Putamen (tissue), 1 donor: ENCODE measurements around the gene TGIF1.

Source experiments
- DNase-seq: peaks from one replicate; pipeline ENCODE4 v3.0.0-alpha.2; 2016; ENCODE audit warnings: low spot score

Gene TGIF1

GRCh38 chr18:3434685-3435084 lies 15.3 kb upstream of the TGIF1 start:
- no peak for DNase-seq

GRCh38 chr18:3440341-3440740 lies 9.6 kb upstream of the TGIF1 start:
- no peak for DNase-seq

- no peak for DNase-seq
Observed at GRCh38 chr18:3441290-3441689, 8.7 kb upstream of the TGIF1 start.

GRCh38 chr18:3442919-3443318 lies 7.1 kb upstream of the TGIF1 start:
- DNase-seq = no peak

DNA sequence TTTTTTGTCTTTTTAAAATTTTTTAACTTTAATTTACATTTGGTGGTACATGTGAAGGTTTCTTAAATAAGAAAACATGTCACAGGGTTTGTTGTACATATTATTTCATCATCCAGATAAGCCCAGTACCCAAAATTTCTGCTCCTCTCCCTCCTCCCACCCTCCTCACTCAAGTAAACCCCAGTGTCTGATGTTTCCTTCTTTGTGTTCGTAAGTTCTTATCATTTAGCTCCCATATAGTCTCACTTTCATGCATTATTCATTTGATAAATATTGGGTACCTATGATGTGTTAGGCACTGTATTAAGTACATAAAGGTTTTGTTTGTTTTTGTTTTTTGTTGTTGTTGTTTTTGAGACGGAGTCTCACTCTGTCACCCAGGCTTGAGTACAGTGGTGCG lies 5.7 kb upstream of the TGIF1 start:
- no peak for DNase-seq

DNA sequence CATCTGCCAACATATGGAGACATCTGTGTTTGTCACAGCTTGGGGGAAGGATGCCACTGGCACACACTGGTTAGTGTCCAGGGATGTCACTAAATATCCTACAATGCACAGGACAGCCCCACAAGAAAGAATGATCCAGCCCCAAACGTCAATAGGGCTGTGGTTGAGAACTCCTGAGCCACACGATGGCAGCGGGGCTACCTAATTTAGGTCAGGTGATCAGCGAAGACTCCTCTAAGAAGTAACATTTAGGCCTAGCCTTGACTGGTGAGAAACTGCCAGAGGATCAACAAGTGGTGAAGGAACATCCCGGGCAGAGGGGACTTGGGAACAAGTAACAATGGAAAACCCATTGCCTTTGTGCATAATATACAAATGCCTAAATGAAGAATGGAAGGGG lies 5.0 kb upstream of the TGIF1 start:
- no peak for DNase-seq

DNA sequence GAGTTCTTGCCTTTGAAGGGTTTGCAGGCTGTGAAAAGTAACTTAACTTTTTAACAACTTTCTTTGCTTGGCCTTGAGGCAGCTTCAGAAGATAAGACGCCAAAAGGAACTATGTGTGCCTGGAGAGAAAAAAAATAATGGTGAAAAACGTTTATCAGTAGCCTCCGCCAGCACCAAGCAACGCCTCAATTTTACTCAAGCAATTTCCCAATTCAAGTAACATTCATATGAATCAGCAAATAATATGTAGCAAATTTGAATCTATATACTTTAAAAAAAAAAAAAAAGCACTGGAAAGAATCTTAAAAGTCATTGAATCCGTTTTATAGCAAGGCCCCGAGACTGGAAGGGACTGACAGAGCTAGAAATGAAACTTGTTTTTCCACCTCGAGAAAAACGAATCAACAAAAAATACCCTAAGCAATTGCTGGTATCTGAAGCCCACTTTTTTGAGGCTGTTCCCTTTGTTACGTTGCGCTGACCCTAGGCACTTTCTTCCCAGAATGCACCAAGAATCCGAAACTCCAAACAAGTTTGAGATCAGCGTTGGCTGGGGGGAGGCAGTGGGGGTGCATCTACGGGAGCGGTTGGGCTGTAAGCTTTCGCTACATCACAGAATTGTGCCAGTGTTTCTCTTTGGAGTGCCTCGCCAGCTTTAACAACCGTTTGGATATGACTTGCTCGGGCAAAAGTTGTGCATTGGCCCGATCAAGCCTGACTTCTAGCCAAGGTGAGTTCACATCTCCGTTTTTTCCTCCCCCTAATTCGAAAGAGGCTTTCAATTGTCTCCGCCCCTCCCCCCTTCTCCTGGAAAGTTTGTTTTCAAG lies 2.7 kb upstream of the TGIF1 start:
- DNase-seq = no peak

- peak; percentile 95 for DNase-seq
Observed at GRCh38 chr18:3447895-3448837, 1.8 kb upstream of the TGIF1 start.

GRCh38 chr18:3448838-3449511 lies 997 bp upstream of the TGIF1 start:
- peak; percentile 76 for DNase-seq

DNA sequence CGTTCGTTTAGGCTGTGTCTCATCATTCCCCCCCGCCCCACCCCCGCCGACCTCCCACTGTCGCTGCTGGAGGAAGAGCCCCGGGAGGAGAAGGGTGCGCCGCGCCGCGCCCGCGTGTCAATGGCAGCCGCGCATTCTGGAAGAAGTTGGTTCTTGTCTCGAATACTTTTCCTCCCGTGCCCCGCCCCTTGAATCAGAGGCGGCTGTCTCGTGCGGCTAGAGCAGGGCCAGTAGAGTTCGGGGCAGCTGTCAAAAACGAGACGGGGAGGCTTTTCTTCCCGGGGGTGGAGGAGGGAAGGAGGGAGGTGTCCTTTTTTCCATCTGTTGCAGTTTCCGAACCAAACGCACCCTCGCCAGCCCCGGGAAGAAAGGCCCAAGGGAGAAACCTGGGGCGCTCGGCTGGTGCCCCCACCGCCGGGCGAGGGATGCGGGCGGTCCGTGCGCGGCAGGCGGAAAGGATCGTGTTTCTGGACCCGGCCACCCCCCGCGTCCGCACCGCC lies 410 bp upstream of the TGIF1 start:
- DNase-seq = no peak

GRCh38 chr18:3450799-3451182 lies 819 bp downstream of the TGIF1 start:
- DNase-seq = no peak

GRCh38 chr18:3451183-3451988 lies 1.4 kb downstream of the TGIF1 start:
- peak; percentile 91 for DNase-seq

DNA sequence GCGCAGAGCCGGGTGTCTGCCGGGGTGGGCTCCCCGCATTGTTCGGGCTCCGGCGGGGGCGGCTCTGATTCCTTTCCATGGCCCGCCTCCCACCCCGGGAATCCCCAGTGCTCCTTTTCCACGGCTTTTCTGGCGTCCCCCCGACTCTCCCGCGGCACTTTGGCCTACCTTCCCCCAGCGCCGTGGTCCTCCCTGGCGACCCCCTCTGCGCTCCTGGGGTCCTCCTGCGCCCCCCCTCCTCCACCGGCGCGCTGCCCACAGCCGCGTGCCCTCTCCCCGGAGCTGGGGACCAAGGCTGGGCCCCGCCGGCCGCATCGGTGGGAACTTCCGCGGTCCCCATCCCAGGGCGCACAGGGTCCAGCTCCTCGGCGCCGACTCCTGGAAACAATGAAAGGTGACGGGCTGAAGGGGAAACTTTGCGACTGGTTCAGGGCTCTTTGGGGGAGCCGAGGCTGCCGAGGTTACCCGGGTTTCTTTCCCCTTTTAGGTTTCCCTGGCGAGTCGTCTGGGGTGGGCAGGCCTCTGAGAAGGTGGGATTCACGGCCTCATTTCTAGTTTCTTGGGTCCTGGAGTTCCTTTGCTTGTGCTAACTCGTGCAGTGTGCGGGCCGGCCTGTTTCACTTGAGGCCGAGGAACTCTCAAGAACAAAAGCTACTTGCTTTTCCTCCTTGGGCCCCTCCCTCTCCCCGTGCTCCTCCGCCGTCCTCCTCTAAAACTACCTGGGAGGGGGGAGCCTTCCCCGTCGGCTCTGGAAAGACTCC lies 2.2 kb downstream of the TGIF1 start:
- no peak for DNase-seq

- no peak for DNase-seq
Observed at GRCh38 chr18:3452750-3453539, 3.0 kb downstream of the TGIF1 start.

DNA sequence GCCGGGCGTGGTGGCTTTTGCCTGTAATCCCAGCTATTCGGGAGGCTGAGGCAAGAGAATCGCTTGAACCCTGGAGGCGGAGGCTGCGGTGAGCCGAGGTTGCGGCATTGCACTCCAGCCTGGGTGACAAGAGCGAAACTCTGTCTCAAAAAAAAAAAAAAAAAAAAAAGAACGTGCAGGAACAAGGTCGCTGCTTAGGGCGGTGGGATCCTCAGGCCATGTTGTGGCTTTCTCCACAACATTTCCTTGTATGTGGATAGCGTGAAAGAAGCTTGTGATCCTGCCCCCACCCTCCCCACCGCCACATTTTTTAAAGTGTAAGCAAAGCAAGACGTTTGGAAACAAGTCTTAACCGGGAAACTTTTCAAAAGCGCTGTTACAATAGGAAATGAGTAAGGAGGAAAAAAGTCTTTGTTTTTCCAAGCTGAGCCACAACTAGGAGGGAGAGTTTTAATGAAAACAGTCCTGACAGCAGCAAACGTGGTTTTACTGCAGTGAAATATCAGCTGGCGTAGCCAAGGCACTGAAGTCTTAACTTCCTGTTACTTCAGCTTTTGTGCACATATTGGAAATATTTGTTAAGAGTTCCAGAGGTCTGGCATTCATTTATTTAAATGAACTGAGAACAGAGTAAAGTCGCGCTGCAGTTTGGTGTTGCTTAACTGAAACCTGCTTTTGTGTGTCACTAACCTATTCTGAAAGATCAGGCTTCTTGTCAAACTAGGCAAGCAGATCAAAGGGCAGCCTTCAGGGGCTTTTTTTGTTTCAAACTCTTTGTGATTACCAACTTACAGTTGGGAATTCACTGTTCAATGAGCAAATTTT lies 3.8 kb downstream of the TGIF1 start:
- no peak for DNase-seq

DNA sequence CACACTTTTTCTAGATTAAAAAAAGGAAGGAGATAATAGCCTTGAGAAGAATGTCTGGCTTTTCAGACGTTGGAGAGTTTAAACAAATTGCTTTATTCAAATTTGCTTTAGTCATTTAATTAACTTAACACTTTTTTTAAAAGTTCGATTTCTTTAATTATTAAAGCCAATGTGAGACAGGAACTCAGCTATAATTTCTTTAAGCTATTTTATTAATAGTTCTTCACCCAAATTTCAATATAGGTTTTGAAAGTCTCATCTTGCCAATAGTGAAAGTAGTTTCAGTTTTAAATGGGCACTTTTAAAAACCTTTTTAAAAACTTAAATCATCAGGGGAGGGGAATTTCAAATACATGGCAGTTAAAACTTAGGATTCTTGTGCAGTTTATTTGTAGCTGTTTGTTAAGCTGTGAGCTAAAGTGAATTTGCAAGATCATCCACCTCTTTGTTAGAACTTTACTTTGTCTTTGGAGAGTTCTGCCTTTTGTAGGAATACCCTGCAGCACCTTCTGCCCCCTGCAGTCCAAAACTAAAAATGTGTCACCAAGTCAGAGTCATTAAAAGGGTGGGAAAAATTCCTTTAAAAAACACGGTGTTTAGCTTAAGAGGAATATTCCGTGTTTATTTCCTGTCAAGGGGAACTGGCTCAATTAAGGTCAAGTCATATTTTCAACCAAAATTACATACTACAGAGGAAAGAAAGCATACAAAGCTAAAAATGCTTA lies 4.6 kb downstream of the TGIF1 start:
- DNase-seq = no peak

DNA sequence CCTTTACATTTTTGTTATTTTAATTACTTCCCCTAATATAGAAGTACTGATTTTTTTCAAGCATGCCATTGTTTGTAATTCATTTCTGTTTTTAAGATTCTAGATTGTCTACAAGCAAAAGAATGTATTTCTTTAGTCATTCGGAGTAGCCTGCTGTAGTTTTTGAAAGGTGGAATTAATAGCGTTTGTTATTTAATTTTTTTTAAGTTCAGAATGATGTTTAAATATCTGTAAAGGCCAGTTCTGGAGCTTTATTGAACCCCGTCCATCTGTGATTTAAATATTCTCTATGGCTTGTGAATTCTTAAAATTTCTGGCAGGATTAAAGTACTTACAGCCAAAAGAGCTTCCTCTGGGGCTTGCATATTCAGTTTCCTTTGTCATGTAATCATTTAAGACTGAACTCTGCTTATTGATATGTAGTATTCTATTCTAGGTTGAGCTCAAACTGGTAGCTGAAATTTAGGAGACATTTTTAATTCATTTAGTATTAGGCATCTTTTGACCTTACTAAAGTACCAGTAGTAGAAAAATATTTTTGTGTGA lies 5.2 kb downstream of the TGIF1 start:
- DNase-seq = no peak
